ENCODE measurements around the gene EXT2.

- no peak for TF ChIP-seq CTBP1 (IDR thresholded peaks at IDR 0.05; ENCODE audit: borderline replicate concordance)
- no peak for TF ChIP-seq FOXM1 (IDR thresholded peaks at IDR 0.05; ENCODE audit: borderline replicate concordance)
- TF ChIP-seq BHLHE40 (IDR thresholded peaks at IDR 0.05; ENCODE audit: borderline replicate concordance), result no peak
- TF ChIP-seq SUZ12 (IDR thresholded peaks at IDR 0.05), result no peak
- TF ChIP-seq PKNOX1 (IDR thresholded peaks at IDR 0.05), result no peak
- no peak for TF ChIP-seq LEF1 (IDR thresholded peaks at IDR 0.05; ENCODE audit: borderline replicate concordance)
- no peak for TF ChIP-seq SP1 (IDR thresholded peaks at IDR 0.05)
Observed at GRCh38 chr11:44221456-44221855, 126.0 kb downstream of the EXT2 start.

All from HEK293T (cell line).